Endothelial cell of umbilical vein (primary cell): ENCODE results near the gene FANCC. TPM values are rescaled to one million over a fixed set of nuclear protein-coding genes. Genes with fewer than 3 reads are reported as not detected.

ENCODE experiments used
- BruUV-seq: library from RNA; stranded (reverse); fragments of 400-500 nt; replicated peaks from 2 replicates; lab custom pipeline; 2021; lab: Mats Ljungman, UMichigan
- CTCF ChIA-PET: fragments of 300-600, 350-600 bp; sonication (Branson Sonifier 250); formaldehyde crosslinking; loops from one replicate; lab custom pipeline; 2021; ENCODE audit warnings: antibody characterized with exemption, inconsistent platforms; lab: Charles Lee
- POLR2A ChIA-PET: fragments of 300-600, 350-600 bp; sonication (Branson Sonifier 250); formaldehyde crosslinking; loops from one replicate; lab custom pipeline; 2021; ENCODE audit warnings: antibody characterized with exemption, inconsistent platforms; lab: Charles Lee
- DNase-seq: peaks from one replicate; pipeline ENCODE4 v3.0.0-alpha.2; 2011; ENCODE audit warnings: low read depth, low spot score
- FAIRE-seq: peaks from 2 replicates; lab custom pipeline; 2011; peaks lifted over from hg19 to GRCh38; lab: Jason Lieb, UNC
- H2AFZ ChIP-seq: 2 replicates; pipeline ENCODE4 v1.6.0; 2012; ENCODE audit warnings: low read depth, low read length, control low read depth, inconsistent platforms
- H3K27ac ChIP-seq: 2 replicates; pipeline ENCODE4 v1.5.1; 2011; ENCODE audit warnings: low read depth, mild to moderate bottlenecking, control low read depth, low read length, moderate library complexity; ENCODE audit not compliant: insufficient read depth
- H3K27me3 ChIP-seq, 2 experiments: 2 replicates each; pipeline versions ENCODE4 v1.6.0 to v1.6.1; 2011; ENCODE audit warnings: low read length in 2 of 2, mixed read lengths in 1 of 2; ENCODE audit not compliant: control insufficient read depth in 2 of 2, insufficient read depth in 2 of 2
- H3K36me3 ChIP-seq, 2 experiments: 2 replicates in 1 of 2; 3 replicates in 1 of 2; pipeline ENCODE4 v1.5.1; 2011; ENCODE audit warnings: low read length in 2 of 2, mild to moderate bottlenecking in 1 of 2, moderate library complexity in 1 of 2; ENCODE audit not compliant: control insufficient read depth in 2 of 2, insufficient read depth in 2 of 2; ENCODE audit errors: extremely low read depth in 1 of 2
- H3K4me1 ChIP-seq: 3 replicates; pipeline ENCODE4 v1.5.1; 2011; ENCODE audit warnings: mild to moderate bottlenecking, low read length; ENCODE audit not compliant: control insufficient read depth, insufficient read depth; ENCODE audit errors: extremely low read depth
- H3K4me2 ChIP-seq: 2 replicates; pipeline ENCODE4 v1.6.1; 2011; ENCODE audit warnings: low read length, control low read depth, mixed read lengths; ENCODE audit not compliant: insufficient read depth
- H3K4me3 ChIP-seq, 3 experiments: fragments of 200-600 bp in 1 of 3; sonication (generic), shearing (Covaris generic) in 1 of 3; replicated peaks in 1 of 3; 2 replicates each; pipeline ENCODE4 v1.5.1; 2011 to 2016; ENCODE audit warnings: control low read depth in 3 of 3, low read length in 3 of 3, mild to moderate bottlenecking in 2 of 3, inconsistent platforms in 1 of 3, low read depth in 1 of 3, moderate library complexity in 1 of 3; ENCODE audit not compliant: insufficient read depth in 1 of 3
- H3K79me2 ChIP-seq: 2 replicates; pipeline ENCODE4 v1.6.0; 2012; ENCODE audit warnings: low read length, inconsistent platforms; ENCODE audit not compliant: control insufficient read depth, insufficient read depth
- H3K9ac ChIP-seq: replicated peaks from 2 replicates; pipeline ENCODE3; 2011; ENCODE audit warnings: low read length, control low read depth; ENCODE audit not compliant: insufficient read depth; ENCODE audit errors: extremely low read depth
- H3K9me1 ChIP-seq: replicated peaks from 3 replicates; pipeline ENCODE4 v1.6.0; 2011; ENCODE audit warnings: mild to moderate bottlenecking, low read length; ENCODE audit not compliant: control insufficient read depth, insufficient read depth; ENCODE audit errors: extremely low read depth
- H3K9me3 ChIP-seq: replicated peaks from 2 replicates; pipeline ENCODE4 v1.5.1; 2012; ENCODE audit warnings: low read length, inconsistent platforms; ENCODE audit not compliant: control insufficient read depth, insufficient read depth
- H4K20me1 ChIP-seq: replicated peaks from 2 replicates; pipeline ENCODE3; 2011; ENCODE audit warnings: mild to moderate bottlenecking, low read length; ENCODE audit not compliant: control insufficient read depth, insufficient read depth; ENCODE audit errors: extremely low read depth
- GATA2 ChIP-seq: IDR thresholded peaks from 2 replicates; pipeline ENCODE4 v1.7.0; 2011; ENCODE audit warnings: low read depth, mild to moderate bottlenecking, moderate library complexity, mixed read lengths, low read length; ENCODE audit not compliant: insufficient read length, insufficient read depth
- JUN ChIP-seq: IDR thresholded peaks from 2 replicates; pipeline ENCODE4 v1.6.1; 2011; ENCODE audit warnings: borderline replicate concordance, low read depth; ENCODE audit not compliant: insufficient read length, insufficient read depth
- MYC ChIP-seq: IDR thresholded peaks from one replicate; pipeline ENCODE4 v1.6.1; 2011; ENCODE audit warnings: mild to moderate bottlenecking, low read depth, low read length
- dilution Hi-C: fragments of 300-500 bp; cut with MboI; formaldehyde crosslinking; loops from one replicate; pipeline ENCODE4 v1.15.0; 2019; ENCODE audit warnings: low sequenced_read_pairs; ENCODE audit not compliant: extremely low pct_ligation_motif_present
- intact Hi-C: fragments of 100-400 bp; cut with micrococcal nuclease; formaldehyde crosslinking; loops from one replicate; pipeline ENCODE4 v1.10.0; 2022
- polyA plus RNA-seq, 4 experiments: library from polyadenylated mRNA; depleted of rRNA in 3 of 4; stranded (reverse) in 3 of 4; unstranded in 1 of 4; fragments of >200 nt; gene quantifications; 2 replicates each; pipeline versions ENCODE4 v1.2.1 to v1.2.3, GENCODE V29; 2011 to 2012; ENCODE audit warnings: missing spikeins in 1 of 4
- total RNA-seq: library from RNA; stranded (reverse); gene quantifications from 2 replicates; pipeline ENCODE4 v1.2.3, GENCODE V29; 2021
- TF ChIP-seq, protein P1 (sequence below): IDR thresholded peaks from 2 replicates; pipeline ENCODE4 v1.6.1; 2011; ENCODE audit not compliant: insufficient read depth, insufficient read length

Gene FANCC
- total and polyA plus RNA-seq, 2 donors (not counting 3 experiments of a cell fraction or from before 2014, with no cell fraction given) = 5.7 to 13.1 TPM

DNA sequence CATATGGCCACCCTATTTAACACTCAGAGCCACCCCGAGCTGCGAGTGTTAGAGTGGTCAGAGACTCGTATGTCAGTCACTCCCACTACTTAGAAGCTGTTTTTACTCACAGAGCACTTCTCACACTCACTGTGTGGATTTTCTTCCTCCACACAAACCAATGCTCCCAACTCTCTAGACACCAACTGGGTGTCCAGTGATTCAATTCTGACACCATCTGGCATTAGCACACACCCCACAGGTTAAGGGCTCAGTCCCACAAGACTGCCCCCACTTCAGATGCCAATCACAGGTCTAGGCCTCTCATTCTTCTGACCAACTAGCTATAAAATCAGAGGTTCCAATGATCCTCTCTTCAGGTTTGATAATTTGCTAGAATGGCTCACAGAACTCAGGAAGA, 174.8 kb downstream of the FANCC start:
- DNase-seq = no peak
- dilution Hi-C loops (loop anchor here (25.0 kb wide), 1 partner anchor 480 kb away; no protein-coding TSS in a partner anchor), intact Hi-C loops (no loop called here)
- Histone ChIP-seq H2AFZ (no peak overlapping the region), H3K4me2 (no peak overlapping the region), H3K4me3 (no peak overlapping the region), H3K9ac (no peak overlapping the region), H3K27ac (no peak overlapping the region), H3K9me3 (no peaks in the 10 kb centered on the region), H4K20me1 (no peaks in the 10 kb centered on the region), H3K36me3 (no peaks in the 10 kb centered on the region), H3K27me3 (no peaks in the 10 kb centered on the region), H3K79me2 (no peaks in the 10 kb centered on the region), H3K9me1 (no peaks in the 10 kb centered on the region), H3K4me1 (no peaks in the 10 kb centered on the region)
- POLR2A ChIA-PET = no interaction called here
- no peak for TF ChIP-seq MYC
- FAIRE-seq = no peak
- BruUV-seq = no TSS peak
- CTCF ChIA-PET = interaction anchor here (0.9 to 2.2 kb wide), 4 partner anchors 11 to 462 kb away, joined by 3 to 9 read pairs (median 4); no protein-coding TSS in a partner anchor

DNA sequence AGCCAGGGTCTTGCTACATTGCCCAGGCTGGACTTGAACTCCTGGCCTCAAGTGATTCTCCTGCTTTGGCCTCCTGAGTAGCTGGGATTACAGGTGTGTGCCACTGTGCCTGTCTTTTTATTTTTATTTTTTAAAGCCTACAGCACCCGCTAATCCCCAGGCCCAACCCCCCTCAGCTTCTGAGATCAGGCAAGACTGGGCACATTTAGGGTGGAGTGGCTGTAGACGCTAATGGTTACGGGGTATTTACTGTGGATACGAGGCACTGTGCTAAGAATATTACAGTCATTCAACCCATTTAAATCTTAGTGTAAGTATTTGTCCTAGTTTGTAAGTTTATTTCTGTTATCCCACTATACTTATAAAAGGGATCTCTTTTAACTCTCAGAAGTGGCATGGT, 175.2 kb downstream of the FANCC start:
- CTCF ChIA-PET = interaction anchor here (0.9 to 2.2 kb wide), 5 partner anchors 11 to 461 kb away, joined by 3 to 9 read pairs (median 3); no protein-coding TSS in a partner anchor
- Histone ChIP-seq H3K4me2 (no peak overlapping the region), H3K27ac (no peak overlapping the region), H3K9me3 (no peaks in the 10 kb centered on the region), H3K9me1 (no peaks in the 10 kb centered on the region), H3K36me3 (no peaks in the 10 kb centered on the region), H3K9ac (no peak overlapping the region), H3K4me3 (no peak overlapping the region), H3K4me1 (no peaks in the 10 kb centered on the region), H2AFZ (no peak overlapping the region), H3K27me3 (no peaks in the 10 kb centered on the region), H4K20me1 (no peaks in the 10 kb centered on the region), H3K79me2 (no peaks in the 10 kb centered on the region)
- no peak for FAIRE-seq
- no peak for DNase-seq
- POLR2A ChIA-PET = no interaction called here
- no TSS peak for BruUV-seq
- intact Hi-C loops = no loop called here
- dilution Hi-C loops = loop anchor here (25.0 kb wide), 1 partner anchor 480 kb away; no protein-coding TSS in a partner anchor
- TF ChIP-seq GATA2 (no peak), JUN (no peak)
- TF ChIP-seq, protein P1, sequence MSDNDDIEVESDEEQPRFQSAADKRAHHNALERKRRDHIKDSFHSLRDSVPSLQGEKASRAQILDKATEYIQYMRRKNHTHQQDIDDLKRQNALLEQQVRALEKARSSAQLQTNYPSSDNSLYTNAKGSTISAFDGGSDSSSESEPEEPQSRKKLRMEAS = no peak
